ENCODE data around the gene ST3GAL6. TPM values are rescaled to one million over a fixed set of nuclear protein-coding genes. Genes with fewer than 3 reads are reported as not detected.

ST3GAL6 gene
- total and polyA plus RNA-seq, 9 of the 15 experiments (the other 6 are each of a cell fraction or from before 2014, with no cell fraction given), result 0.14 TPM; not detected in 8

GRCh38 chr3:98765721-98766120, 2.6 kb downstream of the ST3GAL6 start:
- no peaks in the 10 kb centered on the region for H3K27me3 ChIP-seq (ENCODE audit: control insufficient read depth in 2 of 2, insufficient read depth in 2 of 2, low read length in 2 of 2)
- ATAC-seq, result no peak
- no peak overlapping the region for H3K27ac ChIP-seq (ENCODE audit: extremely low read depth, low read depth, low read length)
- intact Hi-C loops (cut with micrococcal nuclease), result no loop called here
- H3K9ac ChIP-seq (ENCODE audit: insufficient read depth in 1 of 2, low read depth in 2 of 2, low read length in 2 of 2), result no peak overlapping the region
- H3K4me2 ChIP-seq (ENCODE audit: insufficient read depth, low read length), result no peak overlapping the region
- WGBS (ENCODE audit: insufficient coverage, low coverage, missing lambda C conversion rate), result 5% methylated on average over 4 of the region's 4 CpGs
- H3K79me2 ChIP-seq (ENCODE audit: control insufficient read depth, insufficient read depth, low read length), result no peaks in the 10 kb centered on the region
- H3K9me1 ChIP-seq (ENCODE audit: control insufficient read depth, insufficient read depth, low read length), result no peaks in the 10 kb centered on the region
- H3K36me3 ChIP-seq (ENCODE audit: control insufficient read depth, insufficient read depth, low read length), result no peaks in the 10 kb centered on the region
- no peaks in the 10 kb centered on the region for H3K9me3 ChIP-seq (replicated peaks; ENCODE audit: control insufficient read depth, insufficient read depth, low read depth, low read length)
- DNase-seq (ENCODE audit: extremely low read depth in 1 of 4, low spot score in 3 of 4), result no peak
- H3K4me3 ChIP-seq, result no peak overlapping the region
- H2AFZ ChIP-seq (ENCODE audit: low read depth, low read length), result no peak overlapping the region
- in situ Hi-C loops (cut with MboI), result no loop called here
- POLR2A ChIA-PET, result no interaction called here
- no peak for FAIRE-seq
- CTCF ChIA-PET (ENCODE audit: low intra/inter-chr PET ratio), result no interaction called here
- H3K4me1 ChIP-seq (replicated peaks in 1 of 2; ENCODE audit: control insufficient read depth in 2 of 2, insufficient read depth in 2 of 2, low read length in 2 of 2), result no peaks in the 10 kb centered on the region
- BruUV-seq (replicated peaks), result no TSS peak
- no peaks in the 10 kb centered on the region for H4K20me1 ChIP-seq (replicated peaks; ENCODE audit: control insufficient read depth, insufficient read depth, low read length)
- TF ChIP-seq NEUROD1 (IDR thresholded peaks at IDR 0.05; ENCODE audit: borderline replicate concordance, low read depth, low read length, partially characterized antibody) (no peak), PHF21A (IDR thresholded peaks at IDR 0.05; ENCODE audit: borderline replicate concordance, low read depth) (no peak), STAT6 (CRISPR knock-in tag; IDR thresholded peaks at IDR 0.05) (no peak), MNT (conservative IDR thresholded peaks at IDR 0.05) (no peak), HNRNPLL (IDR thresholded peaks at IDR 0.05; ENCODE audit: low read depth, low read length, poor library complexity, severe bottlenecking) (no peak), HINFP (tag; conservative IDR thresholded peaks at IDR 0.05; ENCODE audit: low read depth) (no peak), NBN (IDR thresholded peaks at IDR 0.05; ENCODE audit: low read depth) (no peak), JUN (IDR thresholded peaks at IDR 0.05; ENCODE audit: borderline replicate concordance, low read depth, low read length) (no peak), JUN (CRISPR knock-in tag; IDR thresholded peaks at IDR 0.05; ENCODE audit: borderline replicate concordance) (no peak), ZNF592 (IDR thresholded peaks at IDR 0.05) (no peak), KDM2B (CRISPR knock-in tag; IDR thresholded peaks at IDR 0.05) (no peak), NR2F6 (CRISPR knock-in tag; IDR thresholded peaks at IDR 0.05) (no peak)

Data from K562 (cell line).